CD1c-positive myeloid dendritic cell (primary cell): Measurements from ENCODE around the gene CNN3.

Experiments
- DNase-seq: peaks from one replicate; pipeline ENCODE4 v3.0.0-alpha.2; 2016; ENCODE audit errors: extremely low spot score

CNN3 gene

DNA sequence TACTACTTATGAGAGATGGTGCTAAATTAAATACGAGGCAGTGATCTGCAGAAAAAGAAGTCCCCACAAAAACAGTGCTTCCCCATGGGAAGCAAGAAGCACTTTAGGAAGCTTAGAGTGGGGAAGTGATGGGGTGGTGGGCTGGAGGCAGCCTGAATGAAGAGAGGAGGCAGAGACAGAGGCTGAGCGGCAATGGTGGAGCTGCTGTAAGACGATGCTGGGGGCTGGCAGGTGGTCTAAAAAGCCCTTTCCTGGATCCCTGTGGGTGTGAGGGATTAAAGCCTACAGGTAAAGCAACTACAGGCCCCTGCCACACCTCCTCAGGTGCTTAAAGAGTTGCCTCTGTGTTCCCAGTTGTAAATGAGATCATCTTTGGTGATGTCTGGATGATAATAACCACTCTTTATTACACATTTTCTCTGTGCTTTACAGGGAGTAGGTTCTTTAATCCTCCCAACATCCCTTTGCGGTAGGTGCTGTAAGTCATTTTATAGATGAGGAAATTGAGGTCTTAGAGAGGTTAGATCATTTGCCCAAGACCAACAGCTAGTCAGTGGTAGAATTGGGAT is 39.2 kb downstream of the CNN3 start:
- DNase-seq: no peak

DNA sequence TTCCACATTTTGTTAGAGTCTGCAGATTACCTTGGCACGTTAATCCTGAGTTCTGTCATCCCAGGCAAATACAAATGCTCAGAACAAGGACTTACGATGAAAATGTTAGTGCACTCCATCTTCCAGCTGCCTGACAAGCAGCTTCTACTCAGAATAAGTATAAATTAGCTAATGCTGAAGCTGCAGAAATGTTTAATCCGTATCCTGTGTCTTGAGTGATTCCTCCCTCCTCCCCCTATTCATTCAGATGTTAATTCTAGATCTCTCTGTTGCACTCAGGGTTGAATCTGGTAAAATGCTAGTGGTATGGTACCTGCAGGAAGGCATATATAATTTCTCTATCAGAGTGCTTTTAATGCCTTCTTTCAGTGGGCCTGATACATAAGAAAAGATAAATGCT is 39.8 kb downstream of the CNN3 start:
- no peak for DNase-seq

- no peak for DNase-seq
Measured at GRCh38 chr1:94886361-94886760, 40.5 kb downstream of the CNN3 start.

DNA sequence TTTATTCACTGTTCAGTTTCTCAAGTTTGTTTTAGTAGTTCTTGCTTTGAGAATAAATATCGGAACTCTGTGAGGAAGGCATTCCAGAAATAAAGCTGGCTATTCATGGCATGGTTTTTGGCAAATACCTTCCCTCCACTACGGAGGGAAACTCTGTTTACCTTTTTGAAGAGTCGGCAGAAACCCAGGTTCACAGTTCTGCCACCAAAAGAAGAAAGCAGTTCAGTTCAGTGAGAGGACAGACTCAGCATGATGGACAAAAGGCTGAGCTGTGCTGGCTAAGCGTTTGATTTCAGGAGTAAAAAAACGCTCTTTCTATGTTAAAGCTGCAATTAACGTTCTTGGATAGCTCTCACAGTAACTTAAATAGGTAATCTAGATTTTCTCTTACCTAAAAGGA is 42.4 kb downstream of the CNN3 start:
- DNase-seq: no peak

- DNase-seq: no peak
Measured at GRCh38 chr1:94884106-94884505, 42.8 kb downstream of the CNN3 start.

- DNase-seq: no peak
Measured at GRCh38 chr1:94883691-94884090, 43.2 kb downstream of the CNN3 start.

DNA sequence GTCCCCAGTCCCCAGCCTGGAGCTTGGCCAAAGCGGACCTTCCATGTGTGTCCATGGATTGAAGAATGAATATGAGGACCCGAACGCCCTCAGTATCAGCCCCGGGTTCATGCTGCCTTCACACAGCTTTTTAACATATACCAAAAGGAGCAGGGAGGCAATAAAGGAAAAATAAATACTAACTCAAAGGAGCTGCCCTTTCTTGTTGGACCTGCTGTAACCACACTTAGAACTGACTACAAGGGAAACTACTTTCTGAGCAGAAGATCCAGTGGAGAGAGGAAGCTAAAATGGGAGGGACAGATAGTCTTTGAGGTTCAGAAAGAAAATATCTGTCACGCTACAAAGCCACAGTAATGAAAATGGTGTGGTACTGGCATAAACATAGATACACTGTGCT is 48.6 kb downstream of the CNN3 start:
- no peak for DNase-seq

- DNase-seq: no peak
Measured at GRCh38 chr1:94876362-94876761, 50.5 kb downstream of the CNN3 start.

- DNase-seq: peak; percentile 2
Measured at GRCh38 chr1:94875794-94876193, 51.1 kb downstream of the CNN3 start.

DNA sequence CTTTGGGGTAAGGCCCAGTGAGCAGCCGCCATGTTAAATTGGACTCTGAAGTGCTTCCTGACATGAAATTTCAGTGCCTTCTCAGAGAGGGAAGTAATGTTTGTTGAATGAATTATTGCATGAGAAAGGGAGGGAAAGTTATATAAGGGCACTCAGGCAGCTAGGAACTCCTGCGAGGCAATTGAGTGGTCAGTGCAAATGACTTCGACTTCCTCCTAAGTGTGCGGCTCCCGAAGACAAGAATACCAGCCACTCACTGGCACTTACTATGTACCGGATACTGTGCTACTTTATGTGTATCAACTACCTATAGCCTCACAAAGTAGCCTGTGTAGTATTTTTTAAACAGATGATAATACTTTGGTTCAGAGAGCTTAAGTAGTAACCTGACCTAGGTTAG is 52.5 kb downstream of the CNN3 start:
- no peak for DNase-seq

GRCh38 chr1:94873520-94874351 is 53.2 kb downstream of the CNN3 start:
- DNase-seq: no peak

DNA sequence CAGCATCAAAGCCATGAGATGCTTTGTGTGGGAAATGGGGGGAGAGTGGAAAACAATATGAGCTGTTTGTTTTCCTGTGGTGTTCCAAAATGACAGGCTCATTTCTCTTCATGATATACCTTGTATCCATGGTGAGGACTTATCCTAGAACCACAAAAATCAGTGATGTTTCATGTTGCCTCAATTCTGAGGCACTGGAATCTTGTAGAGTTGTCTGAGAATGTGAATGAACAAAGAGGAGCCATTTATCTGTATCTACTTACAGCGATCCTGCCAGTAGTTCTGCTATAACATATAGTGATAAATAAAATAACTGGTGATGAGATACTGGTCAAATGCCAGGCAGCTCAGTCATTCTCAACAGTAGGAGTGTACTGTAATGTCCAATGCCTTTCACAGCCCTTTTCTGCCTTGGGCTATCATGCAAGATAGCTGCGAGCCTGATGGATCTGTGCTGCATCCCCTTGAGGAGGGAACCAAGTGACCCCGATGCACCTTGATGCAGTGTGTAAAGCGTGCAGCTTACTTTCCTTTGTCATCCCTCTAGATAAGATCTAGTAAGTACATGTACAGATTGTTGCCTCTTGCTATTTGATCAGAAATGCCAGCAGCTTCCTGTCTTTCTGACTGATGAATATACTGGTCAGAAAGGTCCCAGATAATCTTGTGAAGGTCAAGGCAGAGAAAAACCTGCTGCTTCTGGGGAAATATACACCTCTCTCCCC is 54.0 kb downstream of the CNN3 start:
- no peak for DNase-seq

- DNase-seq: no peak
Measured at GRCh38 chr1:94871031-94871430, 55.9 kb downstream of the CNN3 start.

DNA sequence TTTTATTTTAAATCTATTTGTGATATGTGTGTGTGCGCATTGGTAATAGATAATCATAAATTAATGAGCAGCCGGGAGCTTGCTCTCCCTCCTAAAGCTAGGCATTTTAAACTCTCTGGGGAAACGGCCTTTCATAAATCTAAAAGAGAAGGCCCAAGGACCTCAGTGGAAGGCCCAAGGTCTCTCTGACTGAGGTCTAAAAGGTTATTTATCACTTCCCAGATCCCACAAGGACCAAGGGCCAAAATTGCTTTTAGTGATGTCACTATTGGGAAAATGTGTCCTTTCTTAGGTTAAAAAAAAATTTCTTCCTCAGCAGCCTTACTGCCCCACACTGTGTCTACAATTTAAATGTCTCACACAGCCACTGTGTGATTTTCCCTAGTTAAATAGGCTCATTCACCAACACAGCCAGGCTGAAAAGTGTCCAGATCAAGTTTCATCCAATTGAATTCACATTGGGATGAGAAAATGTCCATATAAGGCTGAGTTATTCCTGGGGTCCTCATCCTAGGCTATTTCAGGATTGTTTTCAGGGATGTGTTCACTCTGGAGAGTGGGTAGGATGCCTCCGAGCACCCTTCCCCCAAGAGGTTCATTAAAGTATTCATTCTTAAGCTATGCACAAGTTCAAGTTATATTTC is 60.6 kb downstream of the CNN3 start:
- no peak for DNase-seq

DNA sequence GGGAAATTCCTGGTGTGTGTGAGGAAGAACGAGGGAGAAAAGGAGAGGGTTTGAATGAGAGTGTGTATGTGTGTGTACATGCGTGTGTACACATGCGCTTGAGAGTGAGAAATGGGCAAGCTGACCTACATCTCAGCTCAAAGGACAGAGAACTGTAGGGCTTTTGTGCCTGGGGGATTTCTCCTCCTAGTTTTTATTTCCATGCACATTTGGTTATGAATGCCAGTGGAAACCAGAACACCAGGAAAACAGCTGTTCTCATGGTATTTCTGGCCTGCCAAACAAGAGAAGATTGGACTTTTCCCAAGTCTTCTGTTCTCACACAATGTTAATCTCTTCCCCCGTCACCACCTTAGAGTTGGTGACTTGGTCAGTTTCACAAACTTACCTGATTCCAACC is 61.5 kb downstream of the CNN3 start:
- no peak for DNase-seq

- DNase-seq: no peak
Measured at GRCh38 chr1:94864821-94865220, 62.1 kb downstream of the CNN3 start.

GRCh38 chr1:94863919-94864318 is 63.0 kb downstream of the CNN3 start:
- DNase-seq: no peak

DNA sequence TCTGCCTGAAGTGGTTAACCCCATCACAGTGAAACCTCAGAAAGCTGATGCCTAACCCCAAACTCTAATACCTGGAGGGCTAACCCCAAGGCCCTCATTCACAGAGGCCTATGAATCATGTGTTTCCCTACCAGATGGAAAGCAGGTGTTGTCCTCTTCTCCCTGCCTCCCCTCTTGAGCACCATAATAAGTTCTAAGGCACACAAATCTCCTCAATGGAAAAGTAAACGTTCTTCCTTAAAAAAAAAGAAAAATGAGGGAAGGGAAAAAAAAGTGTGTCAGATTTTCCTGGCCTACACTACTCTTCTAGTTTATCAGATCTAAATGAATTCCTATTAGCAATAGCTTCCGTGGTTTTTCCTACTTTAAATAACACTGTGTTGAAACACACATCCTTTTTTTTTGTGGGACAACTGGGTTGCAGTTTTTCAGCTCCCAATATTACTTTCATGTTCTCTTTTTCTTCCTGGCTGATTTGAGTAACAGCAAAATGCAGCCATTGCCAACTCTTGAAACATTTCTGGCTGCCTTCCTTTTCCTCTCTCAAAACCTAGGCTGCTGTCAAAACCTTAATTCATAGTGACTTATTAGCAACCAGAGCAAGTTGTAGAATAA is 63.5 kb downstream of the CNN3 start:
- no peak for DNase-seq

DNA sequence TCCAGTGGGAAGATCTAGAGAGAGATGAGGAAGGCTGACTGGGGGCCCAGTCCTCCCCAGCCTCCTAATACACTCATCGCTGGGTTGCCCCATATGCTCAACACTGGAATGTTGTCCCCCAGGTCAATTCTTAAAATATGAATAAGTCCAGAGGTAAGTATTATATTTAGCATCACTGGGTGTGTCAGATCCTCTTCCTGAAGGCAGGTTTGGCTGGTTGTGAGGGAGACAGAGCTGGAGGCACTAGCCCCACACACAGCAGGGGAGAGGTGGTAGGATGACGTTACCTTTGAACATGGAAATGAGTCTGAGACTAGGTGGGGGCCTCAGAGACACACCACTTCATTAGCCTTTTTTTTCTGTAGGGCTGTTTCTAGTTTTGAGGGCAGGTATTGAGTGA is 64.2 kb downstream of the CNN3 start:
- no peak for DNase-seq

DNA sequence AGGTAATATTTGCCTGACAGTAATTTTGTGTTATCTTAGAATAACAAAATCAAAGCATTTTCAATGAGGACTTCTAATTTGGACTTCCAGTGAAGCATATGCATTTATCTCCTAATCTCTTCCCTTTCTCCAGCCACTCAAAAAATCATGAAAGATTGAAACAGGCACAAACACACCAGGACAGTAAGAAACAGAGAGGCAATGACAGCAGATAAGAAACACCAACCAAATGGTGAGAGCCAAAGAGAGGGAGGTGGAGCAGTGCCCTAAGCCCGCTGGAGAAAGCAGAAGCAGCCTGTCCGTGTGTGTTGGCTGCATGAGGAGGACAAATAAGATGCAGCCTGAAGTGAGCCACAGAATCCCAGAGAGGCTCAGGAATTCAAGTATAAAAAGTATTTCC is 67.7 kb downstream of the CNN3 start:
- DNase-seq: no peak

GRCh38 chr1:94858276-94858675 is 68.6 kb downstream of the CNN3 start:
- no peak for DNase-seq

- DNase-seq: no peak
Measured at GRCh38 chr1:94856868-94857267, 70.0 kb downstream of the CNN3 start.
